ENCODE data around the gene PSMA5. TPM values are rescaled to one million over a fixed set of nuclear protein-coding genes. Genes with fewer than 3 reads are reported as not detected.

The PSMA5 gene
- total RNA-seq, 1 experiment from 2014 or later = 169 TPM

GRCh38 chr1:109383087-109383779, 43.0 kb downstream of the PSMA5 start:
- DNase-seq (ENCODE audit: low read depth, low spot score) (no peak), ATAC-seq (no peak)
- Histone ChIP-seq H3K9me2 (ENCODE audit: insufficient read depth) (no peaks in the 10 kb centered on the region), H3K27me3 (ENCODE audit: insufficient read depth, low read length) (no peaks in the 10 kb centered on the region), H3K79me2 (ENCODE audit: insufficient read depth, low read length) (no peaks in the 10 kb centered on the region), H3K4me1 (ENCODE audit: control insufficient read depth in 1 of 2, insufficient read depth in 2 of 2, low read length in 2 of 2) (no peaks in the 10 kb centered on the region), H3K4me3 (replicated peaks in 1 of 2; ENCODE audit: low read depth in 1 of 2, low read length in 2 of 2) (no peak overlapping the region), H3K9me3 (ENCODE audit: control insufficient read depth in 1 of 2, insufficient read depth in 1 of 2, low read depth in 1 of 2, low read length in 2 of 2) (no peaks in the 10 kb centered on the region), H3K36me3 (ENCODE audit: control insufficient read depth in 1 of 2, insufficient read depth in 2 of 2, low read length in 2 of 2) (no peaks in the 10 kb centered on the region), H3K27ac (ENCODE audit: low read depth, low read length) (no peak overlapping the region), H3K9ac (ENCODE audit: low read length) (no peak overlapping the region), H4K20me1 (ENCODE audit: insufficient read depth) (no peaks in the 10 kb centered on the region), H3K4me2 (ENCODE audit: low read length) (no peak overlapping the region), H2AFZ (ENCODE audit: low read depth, low read length, poor library complexity, severe bottlenecking) (no peak overlapping the region)
- intact Hi-C loops (cut with micrococcal nuclease) = no loop called here
- ChIA-PET RAD21 (ENCODE audit: low non-redundant PET in 1 of 2, low total read pairs in 2 of 2, uncharacterized antibody in 2 of 2, unreplicated experiment in 2 of 2) (no interaction called here), POLR2A (no interaction called here), CTCF (no interaction called here)
- no TSS peak for BruUV-seq (replicated peaks)
- TF ChIP-seq YY1 (IDR thresholded peaks at IDR 0.05; ENCODE audit: extremely low read depth, insufficient replicate concordance, low read depth, low read length) = no peak
- TF ChIP-seq CBX3 (IDR thresholded peaks at IDR 0.05; ENCODE audit: low read depth) = no peak
- no peak for TF ChIP-seq EZH2 (IDR thresholded peaks at IDR 0.05)
- no peak for TF ChIP-seq ZBTB33 (IDR thresholded peaks at IDR 0.05; ENCODE audit: extremely low read depth, insufficient replicate concordance, low read length)
- no peak for TF ChIP-seq EGR1 (IDR thresholded peaks at IDR 0.05; ENCODE audit: low read depth)
- no peak for TF ChIP-seq CEBPB (IDR thresholded peaks at IDR 0.05; ENCODE audit: low read depth)
- TF ChIP-seq ELF1 (IDR thresholded peaks at IDR 0.05; ENCODE audit: borderline replicate concordance, low read depth) = no peak
- no peak for TF ChIP-seq MAX (IDR thresholded peaks at IDR 0.05)
- TF ChIP-seq SP1 (IDR thresholded peaks at IDR 0.05; ENCODE audit: low read depth) = no peak
- no peak for TF ChIP-seq RAD21 (IDR thresholded peaks at IDR 0.05; ENCODE audit: low read depth)
- TF ChIP-seq FOSL1 (IDR thresholded peaks at IDR 0.05; ENCODE audit: low read depth) = no peak
- no peak for TF ChIP-seq REST (IDR thresholded peaks at IDR 0.05; ENCODE audit: low read depth)
- no peak for TF ChIP-seq ATF3 (IDR thresholded peaks at IDR 0.05)
- TF ChIP-seq SRF (IDR thresholded peaks at IDR 0.05; ENCODE audit: low read depth) = no peak
- no peak for TF ChIP-seq POLR2AphosphoS5 (IDR thresholded peaks at IDR 0.05; ENCODE audit: low read depth, low read length)
- TF ChIP-seq EZH2phosphoT487 (IDR thresholded peaks at IDR 0.05; ENCODE audit: borderline replicate concordance) = no peak
- TF ChIP-seq CTCF (IDR thresholded peaks at IDR 0.05 in 2 of 3, conservative IDR thresholded peaks at IDR 0.05 in 1 of 3; ENCODE audit: borderline replicate concordance in 1 of 3, insufficient read depth in 1 of 3, low read depth in 2 of 3, low read length in 2 of 3) = no peak
- TF ChIP-seq ZFX (IDR thresholded peaks at IDR 0.05) = no peak
- no peak for TF ChIP-seq SIN3A (IDR thresholded peaks at IDR 0.05; ENCODE audit: low read depth)
- no peak for TF ChIP-seq POLR2A (IDR thresholded peaks at IDR 0.05; ENCODE audit: borderline replicate concordance, extremely low read depth, insufficient read depth, insufficient read length)

Measured in HCT116 (cell line).